CD14-positive monocyte (primary cell): Measurements from ENCODE around the gene RASEF. TPM values are rescaled to one million over a fixed set of nuclear protein-coding genes. Genes with fewer than 3 reads are reported as not detected.

Experiments
- DNase-seq, 3 donors: peaks; one replicate each; pipeline ENCODE4 v3.0.0-alpha.2; 2011 to 2022
- H2AFZ ChIP-seq: 2 replicates; pipeline ENCODE4 v1.6.0; 2012; ENCODE audit warnings: mild to moderate bottlenecking, low read depth, low read length, inconsistent platforms; ENCODE audit not compliant: insufficient read depth, poor library complexity, severe bottlenecking
- H3K27ac ChIP-seq, 2 donors: 1 replicate in 1 of 2; 2 replicates in 1 of 2; pipeline ENCODE4 v1.5.1; 2012 to 2013; ENCODE audit warnings: low read length in 2 of 2, control low read depth in 1 of 2, inconsistent platforms in 1 of 2, low read depth in 1 of 2, mild to moderate bottlenecking in 1 of 2
- H3K27me3 ChIP-seq, 2 donors: one replicate each; pipeline versions ENCODE4 v1.6.0 to v1.6.1; 2011 to 2013; ENCODE audit warnings: low read length in 2 of 2; ENCODE audit not compliant: control insufficient read depth in 2 of 2, insufficient read depth in 2 of 2
- H3K36me3 ChIP-seq, 2 donors: replicated peaks in 1 of 2; 1 replicate in 1 of 2; 2 replicates in 1 of 2; pipeline versions ENCODE4 v1.5.1 to v1.6.1; 2012 to 2013; ENCODE audit warnings: low read length in 2 of 2, control low read depth in 1 of 2, inconsistent platforms in 1 of 2, mild to moderate bottlenecking in 1 of 2; ENCODE audit not compliant: insufficient read depth in 2 of 2, control insufficient read depth in 1 of 2
- H3K4me1 ChIP-seq, 2 donors: 1 replicate in 1 of 2; 2 replicates in 1 of 2; pipeline versions ENCODE4 v1.5.1 to v1.6.1; 2012 to 2013; ENCODE audit warnings: low read length in 2 of 2, control low read depth in 1 of 2, inconsistent platforms in 1 of 2, mild to moderate bottlenecking in 1 of 2, moderate library complexity in 1 of 2; ENCODE audit not compliant: insufficient read depth in 2 of 2, control insufficient read depth in 1 of 2
- H3K4me2 ChIP-seq: replicated peaks from 2 replicates; pipeline ENCODE3; 2012; ENCODE audit warnings: low read length, moderate library complexity, mild to moderate bottlenecking; ENCODE audit not compliant: poor library complexity, severe bottlenecking; ENCODE audit errors: extremely low read depth
- H3K4me3 ChIP-seq, 3 experiments: fragments of 200-600 bp in 1 of 3; sonication (generic) in 1 of 3; replicated peaks in 1 of 3; 1 replicate in 2 of 3; 2 replicates in 1 of 3; pipeline ENCODE4 v1.5.1; 2011 to 2013; ENCODE audit warnings: low read length in 3 of 3, mild to moderate bottlenecking in 3 of 3, control low read depth in 2 of 3, low read depth in 2 of 3, inconsistent platforms in 1 of 3, moderate library complexity in 1 of 3
- H3K79me2 ChIP-seq: 2 replicates; pipeline ENCODE4 v1.6.0; 2012; ENCODE audit warnings: mild to moderate bottlenecking, control low read depth, inconsistent platforms, low read length, moderate library complexity; ENCODE audit not compliant: insufficient read depth
- H3K9ac ChIP-seq: 2 replicates; pipeline ENCODE4 v1.6.0; 2017; ENCODE audit warnings: low read length, mild to moderate bottlenecking; ENCODE audit not compliant: insufficient read depth, poor library complexity, severe bottlenecking
- H3K9me3 ChIP-seq, 2 donors: replicated peaks in 1 of 2; 1 replicate in 1 of 2; 2 replicates in 1 of 2; pipeline versions ENCODE4 v1.5.1 to v1.6.1; 2012 to 2013; ENCODE audit warnings: low read length in 2 of 2, control low read depth in 1 of 2; ENCODE audit not compliant: control insufficient read depth in 1 of 2, insufficient read depth in 1 of 2
- H4K20me1 ChIP-seq: 2 replicates; pipeline ENCODE4 v1.6.0; 2012; ENCODE audit warnings: mild to moderate bottlenecking, low read length, control low read depth, moderate library complexity; ENCODE audit not compliant: insufficient read depth
- H3K27ac Mint-ChIP-seq, 7 donors: one replicate each; pipeline ENCODE4 v1.8.0; 2020; ENCODE audit warnings: mild to moderate bottlenecking in 7 of 7, mixed read lengths in 7 of 7, moderate library complexity in 6 of 7, inconsistent platforms in 2 of 7
- H3K27me3 Mint-ChIP-seq, 3 donors: one replicate each; pipeline ENCODE4 v1.8.0; 2021 to 2022; ENCODE audit warnings: low read depth in 3 of 3, mild to moderate bottlenecking in 3 of 3, mixed read lengths in 3 of 3, moderate library complexity in 3 of 3, inconsistent platforms in 1 of 3
- H3K36me3 Mint-ChIP-seq, 2 donors: one replicate each; pipeline ENCODE4 v1.8.0; 2020; ENCODE audit warnings: mixed read lengths in 2 of 2, inconsistent platforms in 1 of 2, mild to moderate bottlenecking in 1 of 2
- H3K4me1 Mint-ChIP-seq: one replicate; pipeline ENCODE4 v1.8.0; 2020; ENCODE audit warnings: mild to moderate bottlenecking, mixed read lengths
- H3K4me3 Mint-ChIP-seq, 2 donors: one replicate each; pipeline ENCODE4 v1.8.0; 2020; ENCODE audit warnings: mild to moderate bottlenecking in 2 of 2, mixed read lengths in 2 of 2, moderate library complexity in 1 of 2
- H3K9me3 Mint-ChIP-seq, 7 donors: one replicate each; pipeline ENCODE4 v1.8.0; 2020 to 2022; ENCODE audit warnings: mixed read lengths in 7 of 7, mild to moderate bottlenecking in 6 of 7, moderate library complexity in 6 of 7, inconsistent platforms in 2 of 7
- WGBS: methylation state at CpG from one replicate; pipeline ENCODE4 v1.1.5; 2013; ENCODE audit warnings: missing lambda C conversion rate; ENCODE audit not compliant: insufficient coverage; 5-methylcytosine and 5-hydroxymethylcytosine counted together
- intact Hi-C, 2 donors: fragments of 100-400 bp; cut with micrococcal nuclease; formaldehyde crosslinking; loops; one replicate each; pipeline versions ENCODE4 v1.15.0 to v1.15.1; 2023
- polyA plus RNA-seq, 3 donors: library from polyadenylated mRNA; depleted of rRNA in 1 of 3; unstranded in 2 of 3; stranded (reverse) in 1 of 3; fragments of 300-500 nt in 2 of 3; fragments of >200 nt in 1 of 3; fragmentation: Illumina TruSeq in 2 of 3; gene quantifications; 1 replicate in 2 of 3; 2 replicates in 1 of 3; pipeline ENCODE4 v1.2.3, GENCODE V29; 2012 to 2021
- TF ChIP-seq, protein P1 (sequence below): fragments of 200-600 bp; IDR thresholded peaks from one replicate; pipeline ENCODE4 v1.8.0; 2022; ENCODE audit warnings: antibody characterized with exemption, mild to moderate bottlenecking

RASEF gene
- polyA plus RNA-seq, 3 donors, result not detected

DNA sequence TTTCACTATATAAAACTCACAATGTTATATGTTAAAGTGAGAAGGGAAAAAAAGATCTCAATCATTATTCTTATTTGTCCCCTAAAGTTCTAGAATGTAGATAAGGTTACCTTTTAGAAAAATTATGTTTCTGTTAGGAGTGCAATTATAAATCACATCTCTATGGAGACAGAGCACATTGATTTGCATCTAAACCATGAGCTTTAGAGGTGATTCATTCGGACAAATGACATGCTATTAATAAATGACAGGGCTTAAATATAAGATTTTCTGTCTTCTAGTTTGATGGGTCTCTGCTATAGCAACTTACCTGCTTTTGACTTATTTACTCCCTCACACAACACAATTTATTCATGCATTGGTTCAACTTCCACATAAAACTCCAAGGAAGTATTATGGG is 39.8 kb downstream of the RASEF start:
- Histone ChIP-seq H3K9ac (no peak overlapping the region), H3K36me3 (no peaks in the 10 kb centered on the region), H2AFZ (no peak overlapping the region), H3K9me3 (no peaks in the 10 kb centered on the region), H3K4me3 (no peak overlapping the region), H3K27me3 (no peaks in the 10 kb centered on the region), H3K27ac (no peak overlapping the region), H3K4me1 (no peaks in the 10 kb centered on the region), H3K4me2 (no peak overlapping the region), H4K20me1 (no peaks in the 10 kb centered on the region), H3K79me2 (no peaks in the 10 kb centered on the region)
- H3K9me3 Mint-ChIP-seq, result peaks cover 0 to 4% (median 1%) of the 10 kb centered on the region in 7 donors
- WGBS, result no CpG with 5 or more reads among the region's 1 CpG
- no peak overlapping the region for H3K4me3 Mint-ChIP-seq
- TF ChIP-seq, protein P1, sequence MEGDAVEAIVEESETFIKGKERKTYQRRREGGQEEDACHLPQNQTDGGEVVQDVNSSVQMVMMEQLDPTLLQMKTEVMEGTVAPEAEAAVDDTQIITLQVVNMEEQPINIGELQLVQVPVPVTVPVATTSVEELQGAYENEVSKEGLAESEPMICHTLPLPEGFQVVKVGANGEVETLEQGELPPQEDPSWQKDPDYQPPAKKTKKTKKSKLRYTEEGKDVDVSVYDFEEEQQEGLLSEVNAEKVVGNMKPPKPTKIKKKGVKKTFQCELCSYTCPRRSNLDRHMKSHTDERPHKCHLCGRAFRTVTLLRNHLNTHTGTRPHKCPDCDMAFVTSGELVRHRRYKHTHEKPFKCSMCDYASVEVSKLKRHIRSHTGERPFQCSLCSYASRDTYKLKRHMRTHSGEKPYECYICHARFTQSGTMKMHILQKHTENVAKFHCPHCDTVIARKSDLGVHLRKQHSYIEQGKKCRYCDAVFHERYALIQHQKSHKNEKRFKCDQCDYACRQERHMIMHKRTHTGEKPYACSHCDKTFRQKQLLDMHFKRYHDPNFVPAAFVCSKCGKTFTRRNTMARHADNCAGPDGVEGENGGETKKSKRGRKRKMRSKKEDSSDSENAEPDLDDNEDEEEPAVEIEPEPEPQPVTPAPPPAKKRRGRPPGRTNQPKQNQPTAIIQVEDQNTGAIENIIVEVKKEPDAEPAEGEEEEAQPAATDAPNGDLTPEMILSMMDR, result no peak
- intact Hi-C loops, result no loop called here
- H3K27me3 Mint-ChIP-seq, result peaks cover 2 to 3% (median 3%) of the 10 kb centered on the region in 3 donors
- no peaks in the 10 kb centered on the region for H3K4me1 Mint-ChIP-seq
- H3K36me3 Mint-ChIP-seq, result no peaks in the 10 kb centered on the region
- no peak for DNase-seq
- no peak overlapping the region for H3K27ac Mint-ChIP-seq

DNA sequence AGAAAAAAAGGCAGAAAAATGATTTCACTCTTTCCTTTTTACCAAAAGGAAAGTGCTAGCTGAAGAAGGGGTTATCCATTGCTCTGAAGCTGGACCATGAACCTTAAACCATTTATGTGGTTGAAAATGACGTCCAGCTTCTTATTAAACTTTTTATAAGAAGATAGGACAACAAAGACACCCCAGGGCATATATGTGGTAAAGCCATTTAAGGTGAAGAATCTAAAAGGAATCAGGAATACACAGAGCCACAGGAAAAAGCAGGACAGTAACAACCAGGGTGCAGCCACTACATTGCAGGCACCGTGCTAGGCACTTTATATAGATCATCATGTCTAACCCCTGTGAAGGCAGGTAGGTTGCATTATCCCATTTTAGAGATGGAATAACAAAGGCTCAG is 42.1 kb downstream of the RASEF start:
- Histone ChIP-seq H4K20me1 (no peaks in the 10 kb centered on the region), H3K4me2 (no peak overlapping the region), H3K79me2 (no peaks in the 10 kb centered on the region), H3K27me3 (no peaks in the 10 kb centered on the region), H3K4me1 (no peaks in the 10 kb centered on the region), H3K4me3 (no peak overlapping the region), H3K36me3 (no peaks in the 10 kb centered on the region), H3K9me3 (no peaks in the 10 kb centered on the region), H3K27ac (no peak overlapping the region), H3K9ac (no peak overlapping the region), H2AFZ (no peak overlapping the region)
- H3K4me3 Mint-ChIP-seq, result no peak overlapping the region
- peaks cover 0 to 3% (median 3%) of the 10 kb centered on the region in 3 donors for H3K27me3 Mint-ChIP-seq
- H3K27ac Mint-ChIP-seq, result no peak overlapping the region
- DNase-seq, result no peak
- TF ChIP-seq, protein P1, result no peak
- H3K4me1 Mint-ChIP-seq, result no peaks in the 10 kb centered on the region
- intact Hi-C loops, result no loop called here
- H3K9me3 Mint-ChIP-seq, result peaks cover 0 to 9% (median 4%) of the 10 kb centered on the region in 7 donors
- WGBS, result no CpG with 5 or more reads among the region's 2 CpGs
- no peaks in the 10 kb centered on the region for H3K36me3 Mint-ChIP-seq
